Endometrium (tissue), 2 donors: ENCODE results near the gene DNTTIP2.
"Not testable (repeated sequence)": the region's sequence is repeated elsewhere in the genome, so short reads cannot be mapped to it uniquely, and the experiment has no call there.

ENCODE experiments used
- FAIRE-seq: peaks from 2 replicates; lab custom pipeline; 2012; peaks lifted over from hg19 to GRCh38; lab: Jason Lieb, UNC
- donor health status: control.
- donor health status: control.

Gene DNTTIP2

GRCh38 chr1:93876244-93876643 lies 2.8 kb downstream of the DNTTIP2 start:
- FAIRE-seq, result no peak

DNA sequence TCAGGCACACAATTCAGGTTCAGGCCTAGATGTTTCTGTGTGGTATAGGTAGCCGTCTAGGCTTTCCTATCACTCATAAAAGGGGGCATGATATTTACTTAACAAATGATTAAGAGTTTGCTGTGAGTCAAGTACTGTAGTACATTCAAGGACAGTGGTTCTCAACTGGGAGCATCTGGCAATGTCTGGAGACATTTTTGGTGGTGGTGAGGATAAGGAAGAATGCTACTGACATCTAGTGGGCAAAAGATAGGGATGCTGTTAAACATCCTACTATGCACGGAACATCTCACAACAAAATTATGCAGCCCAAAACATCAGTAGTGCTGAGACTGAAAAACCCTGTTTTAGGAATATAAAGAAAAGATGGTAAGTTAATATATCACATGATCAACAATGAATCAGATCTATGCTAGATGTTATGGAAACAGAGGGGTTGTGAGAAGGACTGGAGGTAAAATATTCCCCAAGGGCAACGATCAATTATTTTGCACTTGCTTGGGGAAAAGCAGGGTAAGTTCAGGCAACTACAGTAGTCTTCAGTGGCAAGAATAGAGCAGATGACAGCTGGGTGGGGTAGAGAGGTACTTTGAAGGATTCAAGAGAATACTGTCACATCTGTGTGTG lies 4.9 kb downstream of the DNTTIP2 start:
- no peak for FAIRE-seq

GRCh38 chr1:93871366-93871765 lies 7.6 kb downstream of the DNTTIP2 start:
- FAIRE-seq, result no peak

GRCh38 chr1:93869653-93870052 lies 9.4 kb downstream of the DNTTIP2 start:
- no peak for FAIRE-seq

- FAIRE-seq, result not testable (repeated sequence)
These were observed 10.5 kb downstream of the DNTTIP2 start for GRCh38 chr1:93868492-93868891.

DNA sequence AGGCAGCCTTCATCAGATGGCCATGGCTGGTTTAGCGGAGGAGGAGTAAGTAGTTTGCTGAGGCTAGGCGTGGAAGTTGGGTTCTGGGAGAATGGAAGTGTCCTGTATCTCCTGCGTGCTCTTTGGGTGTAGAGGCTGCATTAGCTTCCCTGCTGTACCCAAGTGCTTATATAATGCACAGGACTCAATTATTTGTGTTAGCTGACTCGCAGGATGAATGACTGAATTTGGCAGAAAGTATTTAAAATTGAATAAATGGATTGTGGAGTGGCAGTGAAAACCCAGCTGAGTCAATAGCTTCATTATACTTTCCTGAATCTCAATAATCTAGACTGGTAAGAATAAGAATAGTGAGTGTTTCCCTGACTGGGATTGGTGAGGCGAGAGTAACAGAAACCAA lies 13.8 kb downstream of the DNTTIP2 start:
- FAIRE-seq, result no peak

- FAIRE-seq, result no peak
These were observed 14.8 kb downstream of the DNTTIP2 start for GRCh38 chr1:93864175-93864574.

DNA sequence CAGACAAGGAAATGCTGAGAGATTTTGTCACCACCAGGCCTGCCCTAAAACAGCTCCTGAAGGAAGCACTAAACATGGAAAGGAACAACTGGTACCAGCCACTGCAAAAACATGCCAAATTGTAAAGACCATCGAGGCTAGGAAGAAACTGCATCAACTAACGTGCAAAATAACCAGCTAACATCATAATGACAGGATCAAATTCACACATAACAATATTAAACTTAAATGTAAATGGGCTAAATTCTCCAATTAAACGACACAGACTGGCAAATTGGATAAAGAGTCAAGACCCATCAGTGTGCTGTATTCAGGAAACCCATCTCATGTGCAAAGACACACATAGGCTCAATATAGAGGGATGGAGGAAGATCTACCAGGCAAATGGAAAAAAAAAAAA lies 21.4 kb downstream of the DNTTIP2 start:
- not testable (repeated sequence) for FAIRE-seq

- not testable (repeated sequence) for FAIRE-seq
These were observed 23.0 kb downstream of the DNTTIP2 start for GRCh38 chr1:93855983-93856382.

GRCh38 chr1:93853940-93854339 lies 25.1 kb downstream of the DNTTIP2 start:
- FAIRE-seq, result no peak

DNA sequence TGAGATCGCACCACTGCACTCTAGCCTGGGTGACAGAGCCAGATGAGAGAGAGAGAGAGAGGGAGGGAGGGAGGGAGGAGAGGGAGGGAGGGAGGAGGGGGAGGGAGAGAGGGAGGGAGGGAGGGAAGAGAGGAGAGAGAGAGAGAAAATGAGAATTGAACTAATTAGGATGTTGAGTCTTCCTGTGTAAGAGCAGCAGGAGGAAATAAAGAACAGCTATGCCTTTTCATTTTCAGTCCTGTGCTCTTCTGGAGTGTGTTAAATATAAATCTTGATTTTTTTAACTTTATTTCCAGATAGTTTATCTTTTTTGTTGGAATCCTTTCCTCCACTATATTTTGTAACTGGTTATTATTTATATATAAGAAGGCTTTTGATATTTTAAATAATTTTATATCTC lies 27.1 kb downstream of the DNTTIP2 start:
- no peak for FAIRE-seq

DNA sequence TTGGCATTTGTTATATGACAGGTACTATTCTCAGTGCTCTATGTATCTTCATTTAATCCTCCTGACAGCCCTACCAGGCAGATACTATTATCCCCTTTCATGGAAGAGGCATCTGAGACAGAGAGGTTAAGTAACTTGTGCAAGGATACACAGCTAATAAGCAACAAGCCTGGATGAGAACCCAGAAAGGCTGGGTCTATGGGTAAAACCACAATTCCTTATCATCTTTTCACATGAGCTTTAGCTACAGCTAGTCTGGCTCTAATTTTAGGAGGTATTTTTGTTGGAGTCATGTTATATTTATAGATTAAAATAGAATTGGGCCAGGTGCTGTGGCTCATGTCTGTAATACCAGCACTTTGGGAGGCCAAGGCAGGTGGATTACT lies 27.7 kb downstream of the DNTTIP2 start:
- no peak for FAIRE-seq

DNA sequence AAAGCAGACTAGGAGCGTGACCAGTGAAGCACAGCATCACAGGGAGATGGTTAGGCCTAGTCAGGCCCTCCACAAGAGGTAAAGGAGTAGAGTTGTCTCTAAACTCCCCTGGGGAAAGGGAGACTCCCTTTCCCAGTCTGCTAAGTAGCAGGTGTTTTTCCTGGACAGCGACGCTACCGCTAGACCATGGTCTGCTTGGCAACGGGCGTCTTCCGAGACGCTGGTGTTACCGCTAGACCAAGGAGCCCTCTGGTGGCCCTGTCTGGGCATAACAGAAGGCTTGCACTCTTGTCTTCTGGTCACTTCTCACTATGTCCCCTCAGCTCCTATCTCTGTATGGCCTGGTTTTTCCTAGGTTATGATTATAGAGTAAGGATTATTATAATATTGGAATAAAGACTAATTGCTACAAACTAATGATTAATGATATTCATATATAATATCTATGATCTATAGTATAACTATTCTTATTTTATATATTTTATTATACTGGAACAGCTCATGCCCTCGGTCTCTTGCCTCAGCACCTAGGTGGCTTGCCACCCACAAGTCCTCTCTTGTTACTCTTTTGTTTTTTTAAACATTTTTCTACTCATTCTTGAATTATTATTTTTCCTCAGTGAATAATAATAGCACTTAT lies 28.2 kb downstream of the DNTTIP2 start:
- not testable (repeated sequence) for FAIRE-seq

DNA sequence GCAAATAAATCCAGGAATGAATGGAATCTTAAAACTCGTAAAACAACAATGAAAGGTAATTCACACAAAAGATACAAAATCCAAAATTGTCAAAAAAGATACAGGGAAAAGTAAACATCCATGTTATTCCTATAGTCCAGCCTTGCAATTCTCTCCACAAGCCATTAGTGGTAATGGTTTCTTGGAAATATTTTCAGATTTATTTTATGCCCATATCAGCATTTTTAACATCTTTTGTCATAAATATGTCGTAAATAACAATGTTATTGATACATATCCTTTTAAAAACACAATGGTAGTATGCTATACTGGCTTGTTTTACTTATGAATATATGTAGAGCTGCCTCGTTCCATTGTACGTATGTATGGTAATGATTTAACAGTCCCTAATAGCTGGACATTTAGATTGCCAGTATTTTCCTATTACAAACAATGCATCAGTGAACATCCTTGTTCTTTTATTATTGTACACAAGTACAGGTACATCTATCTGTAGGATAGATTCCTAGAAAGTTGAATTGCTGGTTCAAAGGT lies 30.6 kb downstream of the DNTTIP2 start:
- no peak for FAIRE-seq

DNA sequence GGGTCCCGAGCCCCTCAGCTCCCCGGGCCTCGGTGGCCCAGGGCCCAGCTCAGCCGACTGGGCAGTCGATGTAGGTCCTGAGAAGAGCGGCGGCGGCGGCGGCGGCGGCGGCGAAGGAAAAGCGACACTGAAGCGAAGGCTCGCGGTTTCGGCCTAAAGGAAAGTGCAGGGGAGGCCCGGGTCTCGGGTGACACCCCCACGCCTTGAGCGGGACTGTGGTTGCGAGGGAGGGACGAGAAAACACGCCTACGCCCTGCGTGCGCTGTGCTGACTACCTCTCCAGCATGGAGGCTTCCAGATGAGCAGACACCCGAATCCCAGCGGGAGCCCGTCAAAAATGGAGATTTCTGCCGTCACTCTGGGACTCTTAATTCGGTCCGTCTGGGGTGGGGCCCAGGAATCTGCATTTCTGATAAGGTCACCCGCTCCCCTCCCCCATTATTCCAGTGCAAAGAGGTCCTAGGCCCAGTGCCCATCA lies 31.2 kb downstream of the DNTTIP2 start:
- FAIRE-seq, result no peak

GRCh38 chr1:93846992-93847810 lies 31.8 kb downstream of the DNTTIP2 start:
- no peak for FAIRE-seq

DNA sequence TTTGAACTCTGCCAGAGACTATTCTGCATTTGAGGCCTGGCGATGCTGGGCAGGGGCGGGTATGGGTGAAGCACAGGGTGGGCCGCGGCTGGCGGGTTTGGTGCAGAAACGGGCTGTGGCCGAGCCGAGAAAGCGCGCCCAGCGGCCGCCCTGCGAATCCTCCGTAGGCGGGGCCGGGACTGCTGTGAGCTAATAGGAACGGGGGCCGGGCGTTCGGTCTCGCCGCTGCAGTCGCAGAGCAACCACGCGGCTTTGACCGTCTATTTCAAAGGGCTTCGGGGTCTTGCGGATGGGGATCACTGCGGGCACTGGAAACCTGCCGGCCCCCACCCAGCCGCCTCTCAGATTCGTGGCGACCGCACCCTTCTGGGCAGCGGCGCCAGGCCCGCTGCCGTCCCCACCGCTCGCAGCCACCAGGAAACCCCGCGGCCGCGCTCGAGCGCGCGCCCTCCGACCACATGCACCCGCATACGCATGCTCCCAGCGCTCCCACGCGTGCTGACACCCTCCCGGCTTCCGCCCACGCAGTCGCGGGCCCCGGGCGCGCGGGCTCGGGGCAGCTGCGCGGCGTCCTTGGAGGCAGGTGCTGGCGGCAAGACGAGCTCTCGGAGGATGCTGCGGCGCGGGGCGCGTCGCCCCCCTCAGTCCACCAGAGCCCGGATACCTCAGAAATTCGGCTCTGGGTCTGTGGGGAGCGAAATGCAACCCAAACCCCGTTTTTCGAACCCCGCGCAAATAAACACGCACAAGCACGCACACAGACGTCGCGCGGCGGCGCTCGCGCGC lies 32.6 kb downstream of the DNTTIP2 start:
- no peak for FAIRE-seq

DNA sequence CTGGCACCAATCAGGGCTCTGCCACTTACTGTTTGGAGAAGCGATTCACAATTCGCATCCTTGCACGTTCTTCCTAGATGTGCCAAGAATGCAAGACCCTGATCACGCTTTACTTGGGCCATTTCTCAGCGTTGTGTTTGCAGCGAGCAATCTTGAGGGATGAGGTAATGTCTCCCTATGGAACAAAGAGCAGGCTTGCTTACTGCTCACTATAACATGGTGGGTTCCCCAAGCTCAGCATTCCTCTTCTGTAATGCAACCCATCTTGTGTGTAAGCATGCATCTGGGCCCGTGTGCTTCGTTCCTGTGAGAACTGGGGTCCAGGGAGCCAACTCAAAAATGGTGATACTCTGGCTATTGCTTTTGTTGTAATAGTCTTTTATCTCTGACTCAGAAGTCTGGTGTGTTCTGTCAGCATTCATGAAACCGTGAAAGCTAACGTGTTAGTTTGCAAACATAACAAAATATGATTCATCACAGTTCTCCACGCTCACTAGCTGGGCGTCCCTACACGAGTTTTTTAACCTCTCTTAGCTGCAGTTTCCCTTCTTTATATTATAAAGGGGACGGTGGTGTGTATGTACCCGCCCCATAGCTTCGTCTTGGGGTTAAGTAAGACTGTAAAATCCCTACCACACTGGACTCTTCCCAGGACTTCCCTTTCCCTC lies 33.3 kb downstream of the DNTTIP2 start:
- no peak for FAIRE-seq

- peak; percentile 53 for FAIRE-seq
These were observed 34.6 kb downstream of the DNTTIP2 start for GRCh38 chr1:93844262-93845045.

DNA sequence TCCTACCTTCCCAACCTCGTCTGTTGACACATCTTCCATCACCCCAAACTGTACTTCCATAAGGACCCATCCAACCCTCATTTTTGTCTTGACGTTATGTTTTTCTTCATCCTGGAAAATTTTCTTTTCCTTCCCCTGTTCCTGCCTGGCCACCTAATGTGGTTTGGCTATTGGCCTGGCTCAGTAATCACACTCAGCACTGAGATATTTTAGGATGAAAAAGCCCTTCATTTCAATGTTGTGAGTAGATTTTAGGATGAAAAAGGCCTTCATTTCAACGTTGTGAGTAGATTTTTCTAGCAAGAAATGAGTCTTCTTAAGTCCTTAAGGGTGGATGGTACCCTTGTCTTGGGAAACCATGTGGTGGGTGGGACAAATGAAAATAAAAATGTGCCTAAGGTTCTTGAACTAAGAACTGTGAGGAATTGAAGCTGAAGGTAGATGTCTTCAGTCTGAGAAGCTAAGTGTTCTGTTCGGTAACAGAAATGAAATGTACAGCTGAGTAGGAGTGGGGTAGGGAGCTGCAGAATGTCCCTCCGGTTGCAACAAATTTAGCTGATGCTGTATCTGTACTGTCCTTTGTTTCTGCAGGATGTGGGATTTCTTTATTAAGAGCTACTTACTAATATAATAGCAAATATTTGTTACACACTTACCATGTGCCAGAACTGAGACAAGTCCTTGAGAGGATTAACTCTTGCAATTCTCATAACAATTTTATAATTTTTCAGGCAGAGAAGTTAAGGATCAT lies 36.1 kb downstream of the DNTTIP2 start:
- no peak for FAIRE-seq
